ENCODE results near the gene ZNF764.

Gene ZNF764

GRCh38 chr16:30567991-30568638 is 9.9 kb upstream of the ZNF764 start:
- TF ChIP-seq, protein P1, sequence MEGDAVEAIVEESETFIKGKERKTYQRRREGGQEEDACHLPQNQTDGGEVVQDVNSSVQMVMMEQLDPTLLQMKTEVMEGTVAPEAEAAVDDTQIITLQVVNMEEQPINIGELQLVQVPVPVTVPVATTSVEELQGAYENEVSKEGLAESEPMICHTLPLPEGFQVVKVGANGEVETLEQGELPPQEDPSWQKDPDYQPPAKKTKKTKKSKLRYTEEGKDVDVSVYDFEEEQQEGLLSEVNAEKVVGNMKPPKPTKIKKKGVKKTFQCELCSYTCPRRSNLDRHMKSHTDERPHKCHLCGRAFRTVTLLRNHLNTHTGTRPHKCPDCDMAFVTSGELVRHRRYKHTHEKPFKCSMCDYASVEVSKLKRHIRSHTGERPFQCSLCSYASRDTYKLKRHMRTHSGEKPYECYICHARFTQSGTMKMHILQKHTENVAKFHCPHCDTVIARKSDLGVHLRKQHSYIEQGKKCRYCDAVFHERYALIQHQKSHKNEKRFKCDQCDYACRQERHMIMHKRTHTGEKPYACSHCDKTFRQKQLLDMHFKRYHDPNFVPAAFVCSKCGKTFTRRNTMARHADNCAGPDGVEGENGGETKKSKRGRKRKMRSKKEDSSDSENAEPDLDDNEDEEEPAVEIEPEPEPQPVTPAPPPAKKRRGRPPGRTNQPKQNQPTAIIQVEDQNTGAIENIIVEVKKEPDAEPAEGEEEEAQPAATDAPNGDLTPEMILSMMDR (IDR thresholded peaks at IDR 0.05; ENCODE audit: low read depth, low read length, missing control alignments), result no peak
- in situ Hi-C loops (cut with HindIII; ENCODE audit: low pct_ligation_motif_present, low sequenced_read_pairs), result no loop called here
- Histone ChIP-seq H3K36me3 (replicated peaks) (no peaks in the 10 kb centered on the region), H3K27ac (peak overlapping the region; percentile 25), H3K27me3 (replicated peaks) (no peaks in the 10 kb centered on the region), H3K4me3 (ENCODE audit: low read depth, low read length) (no peak overlapping the region)
- peak; percentile 49 for DNase-seq

DNA sequence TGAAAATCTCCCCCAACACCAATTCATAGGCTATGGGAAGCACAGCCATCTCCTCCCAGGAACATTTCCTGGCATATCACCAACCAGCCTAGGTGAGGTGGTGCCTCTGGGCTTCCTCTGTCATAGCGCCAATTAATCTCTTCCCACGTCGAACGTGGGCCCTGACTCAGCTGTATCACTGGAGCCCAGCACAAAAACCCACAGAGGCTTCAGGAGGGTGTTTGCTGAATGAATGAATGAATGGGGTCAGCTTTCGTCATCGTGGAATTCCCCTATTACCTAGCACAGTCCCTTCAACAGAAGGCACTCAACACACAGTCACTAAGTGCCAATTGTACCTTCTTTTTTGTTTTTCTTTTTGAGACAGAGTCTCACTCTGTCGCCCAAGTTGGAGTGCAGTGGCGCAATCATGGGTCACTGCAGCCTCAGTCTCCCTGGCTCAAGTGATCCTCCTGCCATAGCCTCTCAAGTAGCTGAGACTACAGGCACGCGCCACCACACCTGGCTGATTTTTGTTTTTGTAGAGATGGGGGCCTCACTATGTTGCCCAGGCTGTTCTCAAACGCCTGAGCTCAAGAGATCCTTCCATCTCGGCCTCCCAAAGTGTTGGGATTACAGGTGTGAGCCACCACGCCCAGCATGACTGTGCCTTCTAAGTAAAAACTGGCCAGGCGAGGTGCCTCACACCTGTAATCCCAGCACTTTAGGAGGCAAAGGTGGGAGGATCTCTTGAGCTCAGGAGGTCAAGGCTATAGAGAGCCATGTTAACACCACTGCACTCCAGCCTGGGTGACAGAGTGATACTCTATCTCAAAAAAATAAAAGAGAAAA is 9.2 kb upstream of the ZNF764 start:
- in situ Hi-C loops (cut with HindIII; ENCODE audit: low pct_ligation_motif_present, low sequenced_read_pairs), result no loop called here
- TF ChIP-seq, protein P1 (IDR thresholded peaks at IDR 0.05; ENCODE audit: low read depth, low read length, missing control alignments), result no peak
- no peak for DNase-seq
- H3K27ac ChIP-seq, result peak overlapping the region; percentile 25
- H3K27me3 ChIP-seq (replicated peaks), result no peaks in the 10 kb centered on the region
- no peak overlapping the region for H3K4me3 ChIP-seq (ENCODE audit: low read depth, low read length)
- no peaks in the 10 kb centered on the region for H3K36me3 ChIP-seq (replicated peaks)

DNA sequence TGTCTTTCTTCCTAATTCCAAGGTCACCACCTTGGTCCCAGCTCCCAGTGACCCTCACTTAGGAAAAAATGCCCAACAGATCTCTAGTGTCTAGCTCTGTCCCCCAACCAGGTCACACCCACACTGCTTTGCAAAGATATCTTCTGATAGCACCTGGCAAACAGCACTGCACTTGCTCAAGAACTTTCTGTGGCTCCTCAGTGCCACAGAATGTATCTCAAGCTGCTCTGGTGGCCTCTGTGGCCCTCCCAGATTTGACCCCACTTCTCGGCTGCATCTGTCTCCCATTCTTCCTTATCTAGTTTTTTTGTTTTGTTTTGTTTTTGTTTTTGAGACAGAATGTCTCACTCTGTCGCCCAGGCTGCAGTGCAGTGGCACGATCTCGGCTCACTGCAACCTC is 8.4 kb upstream of the ZNF764 start:
- TF ChIP-seq, protein P1 (IDR thresholded peaks at IDR 0.05; ENCODE audit: low read depth, low read length, missing control alignments), result no peak
- in situ Hi-C loops (cut with HindIII; ENCODE audit: low pct_ligation_motif_present, low sequenced_read_pairs), result no loop called here
- no peaks in the 10 kb centered on the region for H3K27me3 ChIP-seq (replicated peaks)
- no peak overlapping the region for H3K27ac ChIP-seq
- H3K36me3 ChIP-seq (replicated peaks), result no peaks in the 10 kb centered on the region
- no peak overlapping the region for H3K4me3 ChIP-seq (ENCODE audit: low read depth, low read length)
- DNase-seq, result no peak

- Histone ChIP-seq H3K27me3 (replicated peaks) (no peaks in the 10 kb centered on the region), H3K27ac (no peak overlapping the region)
- in situ Hi-C loops (cut with HindIII; ENCODE audit: low pct_ligation_motif_present, low sequenced_read_pairs), result no loop called here
Measured at GRCh38 chr16:30565984-30566383, 7.8 kb upstream of the ZNF764 start.

DNA sequence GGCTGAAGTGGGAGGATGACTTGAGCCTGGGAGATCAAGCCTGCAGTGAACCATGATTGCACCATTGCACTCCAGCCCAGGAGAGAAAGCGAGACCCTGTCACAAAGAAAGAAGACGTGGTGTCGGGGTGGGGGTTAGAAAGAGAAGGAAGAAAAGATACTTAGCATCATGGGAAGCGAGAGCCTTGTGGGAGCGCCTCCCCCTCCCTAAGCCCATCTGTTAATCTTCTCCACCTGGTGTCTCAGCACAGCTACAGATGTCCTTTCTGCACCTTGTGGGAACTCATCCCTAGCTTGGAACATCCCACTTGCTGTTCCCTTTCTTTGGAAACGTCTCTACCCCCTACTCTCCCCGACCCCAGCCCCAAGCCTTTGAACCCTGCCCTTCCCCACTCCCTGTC is 7.4 kb upstream of the ZNF764 start:
- Histone ChIP-seq H3K27me3 (replicated peaks) (no peaks in the 10 kb centered on the region), H3K27ac (no peak overlapping the region), H3K4me3 (ENCODE audit: low read depth, low read length) (no peak overlapping the region), H3K36me3 (replicated peaks) (no peaks in the 10 kb centered on the region)
- in situ Hi-C loops (cut with HindIII; ENCODE audit: low pct_ligation_motif_present, low sequenced_read_pairs), result no loop called here
- TF ChIP-seq, protein P1 (IDR thresholded peaks at IDR 0.05; ENCODE audit: low read depth, low read length, missing control alignments), result no peak
- no peak for DNase-seq

More at GRCh38 chr16:30565984-30566383, 7.8 kb upstream of the ZNF764 start:
- Histone ChIP-seq H3K4me3 (ENCODE audit: low read depth, low read length) (no peak overlapping the region), H3K36me3 (replicated peaks) (no peaks in the 10 kb centered on the region)
- TF ChIP-seq, protein P1 (IDR thresholded peaks at IDR 0.05; ENCODE audit: low read depth, low read length, missing control alignments), result no peak
- no peak for DNase-seq
